ENCODE data around the gene PSMC3.

- TF ChIP-seq CTCF (IDR thresholded peaks at IDR 0.05) = no peak
- TF ChIP-seq POLR2A (IDR thresholded peaks at IDR 0.05) = no peak
Observed at GRCh38 chr11:47398551-47398950, 27.7 kb downstream of the PSMC3 start.

Data from breast epithelium (tissue), 3 donors.